Activated T-helper 1 cell treated with anti-CD3 and anti-CD28 coated beads, Interleukin-2, amount 50 U/mL, for 16 hours (primary cell): ENCODE data around the gene PLD6.
"Not testable (repeated sequence)": the region's sequence is repeated elsewhere in the genome, so short reads cannot be mapped to it uniquely, and the experiment has no call there.

Experiments used
- DNase-seq, 2 donors: peaks; one replicate each; pipeline ENCODE4 v3.0.0-alpha.2; 2020; ENCODE audit warnings: low read depth in 1 of 2, low spot score in 1 of 2

Gene PLD6

GRCh38 chr17:17201271-17201670 is 4.9 kb downstream of the PLD6 start:
- no peak for DNase-seq

- no peak for DNase-seq
Observed at GRCh38 chr17:17200831-17201230, 5.3 kb downstream of the PLD6 start.

- no peak for DNase-seq
Observed at GRCh38 chr17:17200311-17200710, 5.8 kb downstream of the PLD6 start.

DNA sequence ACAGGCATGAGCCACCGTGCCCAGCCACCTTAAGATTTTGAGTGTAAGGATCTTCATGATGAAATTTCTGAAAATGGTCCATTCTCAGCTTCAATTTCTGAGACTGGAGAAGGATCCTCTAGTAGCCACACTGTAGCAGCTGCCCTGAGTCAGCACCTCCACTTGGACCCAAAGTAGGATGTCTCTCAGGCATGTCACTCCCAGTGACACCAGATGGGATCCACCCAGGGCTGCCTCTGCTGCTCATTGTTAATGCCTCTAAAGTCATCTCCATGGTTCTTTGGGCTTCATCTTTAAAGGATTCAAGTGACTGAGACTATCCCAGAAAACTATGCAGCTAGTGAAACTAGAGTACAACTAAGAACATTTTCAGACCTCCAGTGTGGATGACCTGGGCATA is 7.9 kb downstream of the PLD6 start:
- no peak for DNase-seq

- no peak for DNase-seq
Observed at GRCh38 chr17:17196776-17197175, 9.4 kb downstream of the PLD6 start.

DNA sequence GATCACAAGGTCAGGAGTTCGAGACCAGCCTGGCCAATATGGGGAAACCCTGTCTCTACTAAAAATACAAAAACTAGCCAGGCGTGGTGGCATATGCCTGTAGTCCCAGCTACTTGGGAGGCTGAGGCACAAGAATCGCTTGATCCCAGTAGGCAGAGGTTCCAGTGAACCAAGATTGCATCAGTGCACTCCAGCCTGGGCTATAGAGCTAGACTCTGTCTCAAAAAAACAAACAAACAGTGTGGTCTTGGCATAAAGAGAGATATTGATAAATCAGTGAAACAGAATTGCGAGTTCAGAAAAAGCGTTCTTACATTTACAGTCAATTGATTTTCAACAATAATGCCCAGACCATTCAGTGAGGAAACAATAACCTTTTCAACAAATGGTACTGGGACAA is 10.7 kb downstream of the PLD6 start:
- DNase-seq = not testable (repeated sequence)

- DNase-seq = no peak
Observed at GRCh38 chr17:17191961-17192381, 14.2 kb downstream of the PLD6 start.

- DNase-seq = no peak
Observed at GRCh38 chr17:17191346-17191792, 14.8 kb downstream of the PLD6 start.

GRCh38 chr17:17190188-17190587 is 15.9 kb downstream of the PLD6 start:
- no peak for DNase-seq

DNA sequence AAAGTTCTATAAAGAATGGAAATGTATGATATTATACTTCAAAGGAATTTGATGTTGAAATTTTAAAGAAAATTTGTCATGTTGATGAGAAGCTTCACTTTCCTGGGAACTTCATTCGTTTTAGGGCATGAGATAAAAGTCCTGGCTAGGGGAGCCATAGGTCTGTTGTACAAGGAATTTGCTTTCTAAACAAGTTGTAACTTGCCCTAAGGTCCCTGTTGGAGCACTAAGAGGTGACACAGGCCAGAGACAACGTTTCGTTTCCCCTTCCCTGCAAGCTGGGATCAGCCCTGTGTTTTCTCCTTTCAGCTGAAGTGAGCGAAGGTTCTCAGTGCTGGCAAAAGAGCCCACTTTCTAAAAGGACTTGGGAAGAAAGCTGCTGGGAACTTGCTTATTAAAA is 16.6 kb downstream of the PLD6 start:
- no peak for DNase-seq

- no peak for DNase-seq
Observed at GRCh38 chr17:17188586-17188985, 17.5 kb downstream of the PLD6 start.

DNA sequence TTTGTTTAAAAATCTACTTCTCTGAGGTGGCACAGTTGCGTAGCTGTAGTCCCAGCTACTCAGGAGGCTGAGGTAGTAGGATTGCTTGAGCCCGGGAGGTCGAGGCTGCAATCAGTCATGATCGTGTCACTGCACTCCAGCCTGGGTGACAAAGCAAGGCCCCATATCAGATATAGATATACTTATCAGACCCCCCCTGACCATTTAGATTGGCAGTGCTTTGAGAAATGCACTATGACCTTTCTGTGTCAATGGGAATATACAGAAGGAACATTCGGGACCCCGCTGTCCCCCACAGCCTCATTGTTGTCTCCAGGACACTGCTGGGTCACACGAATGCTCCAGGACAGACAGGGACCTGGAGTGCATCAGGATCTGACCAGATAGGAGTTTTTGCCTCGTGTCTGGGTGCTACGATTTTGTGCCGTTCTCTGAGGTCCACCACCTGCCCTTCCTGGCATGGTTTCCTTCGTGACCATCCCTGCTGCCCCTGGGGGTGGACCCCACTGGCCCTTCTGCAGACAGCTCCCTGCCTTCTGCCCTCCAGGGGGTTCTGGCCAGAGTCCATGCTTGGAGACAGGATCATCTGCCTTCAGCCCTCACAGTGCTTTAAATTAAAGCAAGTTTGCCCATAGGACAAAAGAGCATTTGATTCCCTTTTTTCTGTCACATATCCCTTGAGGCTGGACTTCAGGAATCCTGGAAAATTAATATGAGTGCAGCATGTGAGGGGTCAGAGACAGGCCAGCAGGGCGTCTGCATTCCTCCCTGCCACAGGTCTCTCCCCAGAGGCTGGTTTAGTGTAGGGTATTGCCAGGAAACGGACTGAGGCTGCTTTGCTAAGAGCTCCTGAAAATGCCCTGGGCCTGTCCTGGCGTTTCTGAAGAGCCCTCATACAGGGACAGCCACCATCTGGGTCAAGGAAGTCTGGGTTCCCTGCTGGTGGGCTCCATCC is 19.3 kb downstream of the PLD6 start:
- no peak for DNase-seq

- no peak for DNase-seq
Observed at GRCh38 chr17:17186051-17186450, 20.1 kb downstream of the PLD6 start.

DNA sequence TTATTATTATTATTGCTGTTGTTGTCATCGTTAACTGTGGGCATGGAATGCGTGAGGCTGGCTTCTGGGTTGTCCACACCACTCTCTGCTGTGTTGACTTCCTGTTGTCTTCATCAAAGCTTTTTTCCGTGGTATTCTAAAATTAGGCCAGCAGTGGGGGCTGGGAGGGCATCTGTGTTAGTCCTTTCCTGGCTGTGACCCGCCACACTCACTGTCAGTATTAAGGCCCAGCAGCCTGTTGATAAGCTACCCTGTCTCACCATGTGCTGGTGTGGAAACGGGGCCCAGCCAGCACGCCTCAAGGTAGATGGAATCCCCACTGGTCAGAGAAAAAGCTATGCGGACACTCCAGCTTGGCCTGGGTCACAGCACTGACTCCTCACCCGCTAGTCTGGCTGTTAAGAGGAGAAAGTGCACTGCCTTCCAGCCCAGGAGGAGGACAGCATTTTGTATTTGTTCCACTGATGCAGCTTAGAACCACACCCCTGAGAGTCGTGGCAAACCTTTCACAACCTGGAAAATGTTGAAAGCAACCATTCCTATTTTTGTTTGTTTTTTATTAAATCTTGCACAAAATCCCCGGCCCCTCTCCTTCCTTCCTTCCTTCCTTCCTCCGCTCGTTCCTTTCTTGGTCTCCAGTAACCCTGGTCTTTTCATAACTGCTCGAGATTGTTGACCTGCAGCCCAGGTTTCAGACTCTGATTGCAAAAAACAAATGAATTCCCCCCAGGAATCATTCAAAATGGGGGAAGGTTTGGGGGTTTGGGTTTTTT is 21.0 kb downstream of the PLD6 start:
- not testable (repeated sequence) for DNase-seq

DNA sequence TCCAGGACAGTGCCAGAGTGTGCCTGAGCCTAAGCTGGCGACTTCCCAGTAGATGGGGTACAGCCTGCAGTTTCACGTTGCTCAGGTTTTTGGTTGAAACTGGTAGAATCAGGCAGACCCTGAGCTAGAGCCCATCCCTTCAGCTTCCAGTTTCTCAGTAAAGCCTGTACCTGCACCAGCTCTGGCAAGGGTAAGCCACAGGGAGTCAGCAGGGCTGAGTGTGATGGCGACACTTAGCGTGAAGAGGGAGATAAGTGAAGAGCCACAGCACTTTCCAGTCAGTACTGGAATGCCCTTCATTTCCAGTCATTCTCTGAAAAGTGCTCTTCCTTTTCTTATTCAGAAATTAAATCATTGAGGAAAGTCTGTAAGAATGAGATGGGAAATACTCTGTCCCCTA is 22.4 kb downstream of the PLD6 start:
- no peak for DNase-seq

DNA sequence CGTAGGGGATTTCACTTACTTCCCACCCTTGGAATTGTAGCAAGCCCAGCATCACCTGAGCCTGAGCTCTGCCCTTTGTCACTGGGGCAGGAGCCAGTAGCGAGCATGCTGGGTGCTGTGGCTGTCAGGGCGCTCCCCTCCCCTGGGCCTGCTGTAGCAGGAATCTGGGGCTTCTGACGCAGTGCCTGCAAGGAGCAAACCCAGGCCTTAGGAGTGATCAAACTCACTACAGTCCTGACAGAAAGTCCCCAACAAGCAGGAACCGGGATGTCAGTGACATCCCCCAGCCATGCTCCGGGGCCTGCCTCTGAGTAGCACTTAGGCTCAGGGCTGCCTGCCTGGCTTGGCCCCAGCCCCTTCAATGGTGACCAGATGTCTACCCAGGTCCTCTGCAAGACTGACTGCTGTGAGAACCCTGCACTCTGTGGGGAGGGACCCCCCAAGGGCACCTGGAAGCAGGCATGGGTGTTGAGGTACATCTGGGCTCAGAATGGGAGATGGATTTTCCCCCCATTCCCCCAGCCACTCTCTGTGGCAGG is 23.5 kb downstream of the PLD6 start:
- DNase-seq = no peak

DNA sequence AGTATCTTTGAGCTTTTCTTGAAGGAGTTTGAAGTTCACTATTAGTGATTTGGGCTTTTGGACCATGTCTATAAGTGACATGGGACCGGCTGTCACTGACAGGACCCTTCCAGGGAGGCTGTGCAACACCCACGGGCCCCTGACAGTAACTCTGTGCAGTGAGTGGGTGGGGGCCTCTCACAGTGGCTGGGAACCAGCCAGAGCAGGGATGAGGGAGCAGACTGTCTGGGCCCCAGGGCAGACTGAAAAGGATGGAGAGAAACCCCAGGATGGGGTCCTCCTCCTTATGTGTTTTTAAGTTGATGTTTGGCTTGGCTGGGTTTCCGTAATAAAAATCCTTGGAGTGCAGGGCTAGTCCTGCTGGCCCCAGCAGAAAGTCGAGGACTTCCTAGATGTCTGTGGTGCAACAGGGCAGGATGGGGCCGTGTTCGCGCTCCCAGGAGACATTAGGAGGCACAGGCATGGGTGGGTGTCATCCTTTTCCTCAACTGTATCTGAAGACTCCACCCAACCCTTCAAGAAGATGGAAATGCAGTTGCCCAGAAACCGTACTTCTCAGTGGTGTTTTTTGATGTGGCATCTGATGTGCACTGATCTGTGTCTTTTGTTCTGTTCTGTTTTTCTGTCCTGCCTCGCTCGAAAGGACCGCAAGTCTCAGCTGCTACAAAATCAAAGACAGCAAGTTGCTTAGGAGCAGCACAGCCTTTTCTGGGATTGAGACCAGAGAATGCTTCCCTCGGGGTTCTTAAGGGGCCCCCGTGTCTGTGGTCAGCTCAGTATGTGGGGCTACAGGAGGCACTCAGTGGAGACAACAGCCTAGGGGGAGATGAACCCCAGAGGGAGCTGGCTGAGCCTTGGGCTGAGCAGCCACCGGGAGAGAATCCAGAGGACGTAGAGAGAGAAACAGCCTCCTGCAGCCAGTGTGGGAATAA is 24.2 kb downstream of the PLD6 start:
- DNase-seq = no peak

- no peak for DNase-seq
Observed at GRCh38 chr17:17180741-17181525, 25.2 kb downstream of the PLD6 start.

DNA sequence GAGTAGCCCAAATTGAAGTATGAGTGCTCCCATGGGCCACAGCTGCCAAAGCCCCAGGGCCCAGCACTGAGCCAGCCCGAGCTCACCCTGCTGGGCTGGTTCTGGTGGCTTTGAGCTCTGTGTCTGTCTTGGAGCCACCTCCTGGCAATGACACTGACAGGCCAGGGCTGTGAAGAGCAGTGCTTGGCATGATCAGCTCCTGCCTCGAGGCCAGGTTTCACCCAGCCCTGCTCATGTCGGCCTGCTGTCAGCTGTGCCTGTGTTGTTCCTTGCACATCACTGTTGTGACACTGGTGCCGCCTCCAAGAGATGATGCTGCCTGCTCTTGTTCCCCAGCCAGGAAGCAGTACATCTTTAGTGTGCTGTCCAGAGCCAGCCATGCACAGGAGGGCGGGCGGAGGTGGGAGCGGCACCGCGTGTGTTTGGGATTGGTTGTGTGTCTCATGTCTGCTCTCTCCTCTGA is 26.0 kb downstream of the PLD6 start:
- no peak for DNase-seq

GRCh38 chr17:17179371-17179827 is 26.7 kb downstream of the PLD6 start:
- DNase-seq = no peak
